SK-MEL-5 (cell line): ENCODE data around the gene PRM3. TPM values are rescaled to one million over a fixed set of nuclear protein-coding genes. Genes with fewer than 3 reads are reported as not detected.

Experiments
- DNase-seq: peaks from one replicate; pipeline ENCODE4 v3.0.0-alpha.2; 2016; ENCODE audit warnings: low read depth, low spot score
- in situ Hi-C: cut with HindIII; loops from 2 replicates; pipeline ENCODE4 v1.10.0; 2016; ENCODE audit warnings: low sequenced_read_pairs, high pct_unique_total_duplicates, low pct_unique_long_range_greater_than_20kb
- total RNA-seq: library from RNA; depleted of rRNA; stranded (reverse); fragments of >200 nt; shearing (Covaris generic); gene quantifications from 2 replicates; pipeline ENCODE4 v1.2.3, GENCODE V29; 2014

Gene PRM3
- total RNA-seq, 1 experiment from 2014 or later, result not detected

DNA sequence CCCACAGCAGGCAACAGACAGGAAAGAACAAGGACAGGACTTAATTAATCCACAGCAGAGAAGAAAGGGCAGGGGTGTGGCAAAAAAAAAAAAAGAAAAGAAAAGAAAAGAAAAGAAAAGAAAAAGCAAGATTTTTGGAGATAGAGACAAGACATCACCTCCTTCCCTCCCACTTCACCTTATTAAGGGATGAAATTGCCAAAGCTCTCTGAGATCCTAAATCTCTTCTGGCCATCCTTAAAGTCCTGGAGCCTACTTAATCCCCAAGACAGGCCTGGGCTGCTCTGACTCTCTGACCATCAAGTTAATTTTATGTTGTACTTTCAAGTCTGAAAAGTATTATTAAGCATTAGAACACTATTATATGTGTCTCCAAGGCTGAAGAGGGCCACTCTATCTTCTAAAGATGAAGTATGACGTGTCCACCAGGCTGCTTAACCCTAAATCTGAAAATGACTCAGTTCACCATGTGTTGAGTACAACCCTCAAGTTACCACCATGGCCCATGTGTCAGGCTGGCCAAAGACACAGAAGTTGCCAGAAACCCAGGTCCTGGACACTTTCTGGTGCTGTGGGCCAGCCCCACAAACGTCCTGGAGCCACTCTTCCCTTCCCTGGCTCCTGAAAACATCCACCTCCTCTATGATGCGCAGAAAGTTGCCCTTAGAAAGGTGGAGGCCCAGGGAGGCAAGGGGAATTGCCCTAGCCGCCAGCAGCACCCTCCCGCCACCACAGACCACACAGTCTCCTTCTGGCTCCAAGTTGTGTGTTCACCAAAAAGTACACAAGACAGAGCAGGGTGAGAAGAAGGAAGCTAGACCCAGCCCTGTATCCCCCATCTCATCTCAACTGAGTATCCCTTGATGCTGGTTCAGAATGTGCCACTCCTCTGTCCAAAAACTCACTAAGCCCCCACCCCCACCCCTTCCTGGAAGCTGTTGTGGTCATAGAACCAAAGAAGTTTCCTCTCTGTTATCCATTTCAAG lies 20.1 kb downstream of the PRM3 start:
- DNase-seq, result no peak
- in situ Hi-C loops, result no loop called here

DNA sequence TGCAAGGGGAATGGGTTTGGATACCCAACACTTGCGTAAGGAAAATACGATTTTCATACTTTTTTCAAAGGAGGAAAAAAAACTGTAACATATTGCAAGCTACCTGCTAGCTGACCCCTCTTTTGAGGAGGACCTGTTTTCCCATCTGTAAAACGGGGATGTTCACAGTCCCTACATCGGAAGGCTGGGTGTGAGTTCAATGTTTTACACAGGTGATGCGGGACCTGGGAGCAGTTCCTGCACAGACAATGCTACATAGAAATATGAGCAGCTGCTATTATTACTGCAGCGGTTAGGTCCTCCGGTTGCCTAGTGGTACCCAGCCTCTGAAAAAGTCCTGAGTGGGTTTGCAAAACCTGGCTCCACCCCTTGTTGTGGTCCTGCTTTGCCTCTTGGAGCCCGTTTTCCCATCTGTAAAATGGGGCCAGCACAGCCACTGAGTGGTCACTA lies 20.9 kb downstream of the PRM3 start:
- in situ Hi-C loops, result no loop called here
- DNase-seq, result no peak

DNA sequence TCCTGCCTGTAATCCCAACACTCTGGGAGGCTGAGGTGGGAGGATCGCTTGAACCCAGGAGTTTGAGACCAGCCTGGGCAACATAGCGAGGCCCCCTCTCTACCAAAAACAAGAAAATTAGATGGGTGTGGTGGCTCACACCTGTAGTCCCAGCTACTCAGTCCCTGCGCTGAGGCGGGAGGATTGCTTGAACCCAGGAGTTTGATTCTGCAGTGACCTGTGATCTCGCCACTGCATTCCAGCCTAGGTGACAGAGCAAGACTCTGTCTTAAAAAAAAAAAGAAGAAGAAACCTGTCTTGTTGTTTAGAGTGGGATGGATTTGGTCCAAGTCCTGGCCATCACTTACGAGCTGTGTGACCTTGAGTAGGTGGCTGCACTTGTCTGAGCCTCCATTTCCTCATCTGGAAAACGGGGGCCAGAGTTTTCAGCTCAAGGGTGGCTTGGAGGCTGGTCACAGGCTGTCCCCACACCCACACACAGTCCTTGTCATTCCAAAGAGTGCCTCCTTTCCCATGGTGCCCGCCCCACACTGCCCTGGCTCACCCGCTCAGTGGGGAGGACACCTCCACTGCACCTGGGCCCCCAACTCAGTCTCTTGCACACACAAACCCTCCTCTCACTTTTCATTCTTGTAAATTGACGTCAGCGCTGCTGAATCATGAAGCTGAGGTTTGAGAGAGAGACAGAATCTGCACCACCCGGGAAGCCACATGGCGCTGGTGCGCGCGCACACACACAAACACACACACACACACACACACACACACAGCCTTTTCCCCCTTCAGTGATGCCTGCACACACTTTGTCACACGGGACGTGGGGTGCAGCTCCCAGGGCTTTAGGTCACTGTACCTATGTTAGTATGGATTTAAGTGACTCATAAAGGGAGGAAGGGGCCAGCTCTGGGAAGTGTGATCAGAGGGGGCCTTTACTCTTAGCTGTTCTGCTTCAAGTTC lies 21.6 kb downstream of the PRM3 start:
- no peak for DNase-seq
- in situ Hi-C loops, result no loop called here

DNA sequence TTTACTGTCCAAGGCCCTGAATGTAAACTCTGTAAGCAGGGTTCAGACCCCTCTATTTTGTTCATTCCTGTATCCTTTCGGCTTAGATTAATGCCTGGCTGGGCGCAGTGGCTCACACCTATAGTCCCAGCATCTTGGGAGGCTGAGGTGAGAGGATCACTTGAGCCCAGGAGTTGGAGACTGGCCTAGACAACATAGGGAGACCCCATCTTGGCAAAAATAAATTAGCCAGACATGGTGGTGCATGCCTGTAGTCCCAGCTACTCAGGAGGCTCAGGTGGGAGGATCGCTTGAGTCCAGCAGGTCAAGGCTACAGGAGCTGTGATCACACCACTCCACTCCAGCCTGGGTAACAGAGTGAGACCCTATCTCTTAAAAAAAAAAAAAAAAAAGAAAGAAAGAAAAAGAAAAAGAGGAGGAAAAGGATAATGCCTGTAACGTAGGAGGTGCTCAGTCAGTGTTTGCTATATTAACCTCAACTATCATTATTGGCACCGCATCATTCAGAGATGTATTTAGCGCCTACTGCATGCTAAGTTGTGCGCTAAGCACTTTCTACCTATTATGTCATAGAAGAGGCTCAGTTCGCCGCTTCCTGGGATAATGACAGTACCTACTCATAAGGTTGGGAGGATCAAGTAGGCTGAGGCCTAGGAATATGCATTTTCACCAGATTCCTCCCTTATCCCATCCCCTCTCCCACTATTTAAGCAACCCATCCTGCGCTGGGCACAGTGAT lies 22.5 kb downstream of the PRM3 start:
- in situ Hi-C loops, result no loop called here
- no peak for DNase-seq

DNA sequence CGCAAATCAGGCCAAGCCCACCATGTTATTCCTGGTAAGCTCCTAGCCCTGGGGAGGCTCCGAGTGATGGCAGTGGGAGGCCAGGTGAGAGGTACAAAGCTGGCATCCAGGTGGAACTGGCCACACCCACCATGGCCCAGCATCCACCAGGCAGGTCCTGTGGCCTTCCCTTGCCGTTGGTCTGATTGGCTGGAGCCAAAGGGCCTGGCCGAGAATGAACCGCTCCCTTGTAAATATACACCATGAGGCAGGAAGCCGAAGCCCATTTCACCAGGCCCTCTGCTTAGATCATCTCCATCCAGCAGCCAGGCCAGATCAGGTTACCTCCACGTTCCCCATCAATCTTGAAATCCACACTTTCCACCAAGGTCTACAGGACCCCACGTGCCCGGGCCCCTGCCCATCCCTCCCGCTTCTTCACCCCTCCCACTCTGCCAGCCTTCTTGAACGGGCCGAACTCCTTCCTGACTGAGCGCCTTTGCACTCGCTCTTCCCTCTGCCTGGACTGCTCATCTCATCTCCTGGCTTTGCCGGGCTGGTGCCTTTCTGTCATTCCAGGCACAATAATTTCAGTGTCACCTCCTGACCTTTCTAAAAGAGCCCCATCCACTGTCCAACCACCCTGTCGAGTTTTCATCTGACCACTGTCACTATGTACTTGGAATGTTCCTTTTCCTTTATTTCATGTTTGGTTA lies 23.2 kb downstream of the PRM3 start:
- DNase-seq, result no peak

DNA sequence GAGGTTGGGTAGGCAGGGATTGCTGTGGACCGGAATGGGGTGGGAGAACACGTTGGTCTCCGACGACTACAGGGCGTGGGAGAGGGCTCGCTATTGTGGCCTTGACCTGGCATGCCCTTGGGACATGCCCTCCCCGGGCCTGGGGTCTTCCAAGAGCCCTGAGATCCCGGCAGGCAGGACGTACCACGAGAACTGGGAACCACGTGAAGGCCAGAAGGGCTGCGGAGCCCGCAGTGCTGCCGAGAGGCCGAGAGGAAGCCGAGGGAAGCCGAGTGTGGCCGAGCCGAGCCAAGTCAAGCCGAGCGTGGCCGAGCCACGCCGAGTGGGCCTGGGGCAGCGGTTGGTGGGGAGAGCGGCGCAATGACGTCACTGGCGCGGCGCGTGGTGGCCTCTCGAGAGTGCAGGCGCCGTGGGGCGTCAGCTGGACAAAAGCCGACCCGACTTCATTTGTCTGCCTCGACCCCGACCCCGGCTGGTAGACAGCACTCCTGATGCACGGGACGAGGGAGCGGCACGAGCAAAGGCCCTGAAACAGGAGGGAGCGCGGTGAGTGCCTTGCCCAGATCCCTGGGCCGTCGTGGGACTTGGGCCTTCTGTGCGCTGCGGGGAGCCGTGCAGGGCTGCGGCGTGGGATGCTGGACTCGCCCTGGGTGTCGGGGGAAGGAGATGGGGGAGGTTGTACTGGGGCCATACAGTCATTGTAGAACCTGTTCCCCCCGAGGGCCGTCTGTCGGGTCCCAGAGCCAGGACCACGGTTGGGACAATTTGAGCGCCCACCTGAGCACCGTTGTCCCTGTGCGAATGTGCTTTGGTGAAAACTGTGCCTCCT lies 24.0 kb downstream of the PRM3 start:
- in situ Hi-C loops, result no loop called here
- DNase-seq, result no peak

More for the DNA sequence above, 23.2 kb downstream of the PRM3 start:
- in situ Hi-C loops, result no loop called here

DNA sequence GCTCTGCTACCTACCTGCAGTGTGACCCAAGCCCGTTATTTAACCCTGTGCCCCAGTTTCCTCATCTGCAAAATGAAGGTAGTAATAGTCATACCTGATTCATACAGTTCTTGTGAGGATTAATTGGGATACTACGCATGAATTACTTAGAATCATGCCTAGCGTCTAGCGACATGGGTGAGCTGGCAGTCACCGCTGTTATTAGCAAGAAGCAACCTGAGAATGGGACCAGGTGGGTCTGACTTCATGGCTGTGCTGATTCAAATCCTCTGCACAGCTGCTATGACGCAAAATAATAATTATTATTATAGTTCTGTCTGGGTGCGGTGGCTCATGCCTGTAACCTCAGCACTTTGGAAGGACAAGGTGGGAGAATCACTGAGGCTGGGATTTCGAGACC lies 25.3 kb downstream of the PRM3 start:
- DNase-seq, result no peak

DNA sequence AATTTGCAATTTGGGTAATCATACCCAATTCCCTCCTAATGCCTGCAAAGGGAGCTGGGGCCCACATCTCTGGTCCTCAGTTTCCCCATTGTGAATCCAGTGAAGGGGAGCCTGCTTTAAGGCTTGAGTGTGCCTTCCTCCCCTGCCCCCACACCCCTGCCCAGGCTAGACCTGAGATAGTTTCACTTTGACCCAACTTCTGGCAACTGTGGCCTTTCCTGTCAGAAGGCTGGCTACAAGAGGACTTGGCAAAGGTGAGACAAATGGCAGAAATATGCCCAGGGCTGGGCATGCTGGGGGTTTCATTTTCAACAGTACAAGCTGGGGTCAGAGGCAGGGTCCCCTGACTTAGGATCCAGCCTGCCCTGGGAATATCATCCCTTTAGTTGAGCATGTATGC lies 27.4 kb downstream of the PRM3 start:
- DNase-seq, result no peak
- in situ Hi-C loops, result no loop called here

More for the DNA sequence above, 25.3 kb downstream of the PRM3 start:
- in situ Hi-C loops, result no loop called here

DNA sequence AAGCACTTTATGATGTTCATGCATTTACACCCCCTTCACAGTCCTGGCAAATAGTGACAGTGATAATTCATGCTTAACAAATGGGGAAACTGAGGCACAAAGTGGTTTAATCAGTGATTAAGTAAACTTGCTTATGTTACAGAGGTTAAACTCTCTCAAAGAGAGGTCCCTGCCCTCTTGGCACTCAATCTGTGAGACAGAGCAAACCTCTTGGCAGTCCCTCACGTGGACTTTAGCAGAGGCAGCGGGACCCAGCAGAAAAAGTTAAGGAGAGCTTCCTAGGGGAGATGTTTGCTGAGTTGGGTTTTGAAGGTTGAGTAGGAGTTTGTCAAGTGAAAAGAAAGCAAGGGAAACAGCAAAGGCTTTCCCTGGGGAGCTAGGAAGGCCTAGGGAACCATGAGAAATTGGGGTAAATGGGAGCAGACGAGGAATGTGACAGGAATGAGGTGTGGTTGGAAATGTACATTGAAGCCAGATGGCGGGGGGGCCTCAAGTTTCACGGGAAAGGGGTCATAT lies 28.1 kb downstream of the PRM3 start:
- in situ Hi-C loops, result no loop called here
- DNase-seq, result no peak

DNA sequence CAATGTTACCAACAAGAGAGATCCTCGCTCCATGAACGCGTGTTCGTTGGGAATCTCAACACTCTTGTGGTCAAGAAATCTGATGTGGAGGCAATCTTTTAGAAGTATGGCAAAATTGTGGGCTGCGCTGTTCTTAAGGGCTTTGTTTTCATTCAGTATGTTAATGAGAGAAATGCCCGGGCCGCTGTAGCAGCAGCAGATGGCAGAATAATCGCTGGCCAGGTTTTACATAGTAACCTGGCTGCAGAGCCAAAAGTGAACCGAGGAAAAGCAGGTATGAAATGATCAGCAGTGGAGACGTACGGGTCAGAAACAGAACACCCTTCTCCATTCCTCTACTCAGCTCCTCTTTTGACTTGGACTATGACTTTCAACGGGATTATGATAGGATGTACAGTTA lies 30.8 kb downstream of the PRM3 start:
- in situ Hi-C loops, result no loop called here
- DNase-seq, result no peak

DNA sequence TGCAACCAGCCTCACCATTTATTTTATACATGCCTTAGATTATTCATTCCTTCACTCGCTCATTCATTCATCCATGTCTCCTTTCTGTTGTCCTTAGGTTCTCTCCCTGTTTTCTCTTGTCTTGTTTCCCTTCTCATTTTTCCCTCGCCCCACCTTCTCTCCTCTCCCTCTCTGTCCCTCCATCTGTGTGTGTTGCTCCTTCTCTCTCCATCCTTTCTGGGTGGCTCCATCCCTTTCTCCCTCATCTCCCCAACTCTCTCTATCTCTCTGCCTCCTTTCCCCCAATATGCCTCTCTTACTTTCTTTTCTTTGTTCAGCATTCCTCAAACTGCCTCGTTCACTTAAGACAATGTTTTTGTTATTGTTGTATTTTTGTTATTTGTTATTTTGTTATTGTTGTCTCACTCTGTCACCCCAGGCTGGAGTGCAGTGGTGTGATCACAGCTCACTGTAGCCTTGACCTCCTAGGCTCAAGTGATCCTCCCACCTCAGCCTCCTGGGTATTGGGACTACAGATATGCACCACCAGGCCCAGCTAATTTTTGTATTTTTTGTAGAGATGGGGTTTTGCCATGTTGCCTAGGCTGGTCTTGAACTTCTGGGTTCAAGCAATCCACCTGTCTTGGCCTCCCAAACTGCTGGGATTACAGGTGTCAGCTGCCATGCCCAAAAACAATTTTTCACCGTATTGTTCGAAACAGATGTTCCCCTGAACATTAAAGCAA lies 31.8 kb downstream of the PRM3 start:
- no peak for DNase-seq
- in situ Hi-C loops, result no loop called here

DNA sequence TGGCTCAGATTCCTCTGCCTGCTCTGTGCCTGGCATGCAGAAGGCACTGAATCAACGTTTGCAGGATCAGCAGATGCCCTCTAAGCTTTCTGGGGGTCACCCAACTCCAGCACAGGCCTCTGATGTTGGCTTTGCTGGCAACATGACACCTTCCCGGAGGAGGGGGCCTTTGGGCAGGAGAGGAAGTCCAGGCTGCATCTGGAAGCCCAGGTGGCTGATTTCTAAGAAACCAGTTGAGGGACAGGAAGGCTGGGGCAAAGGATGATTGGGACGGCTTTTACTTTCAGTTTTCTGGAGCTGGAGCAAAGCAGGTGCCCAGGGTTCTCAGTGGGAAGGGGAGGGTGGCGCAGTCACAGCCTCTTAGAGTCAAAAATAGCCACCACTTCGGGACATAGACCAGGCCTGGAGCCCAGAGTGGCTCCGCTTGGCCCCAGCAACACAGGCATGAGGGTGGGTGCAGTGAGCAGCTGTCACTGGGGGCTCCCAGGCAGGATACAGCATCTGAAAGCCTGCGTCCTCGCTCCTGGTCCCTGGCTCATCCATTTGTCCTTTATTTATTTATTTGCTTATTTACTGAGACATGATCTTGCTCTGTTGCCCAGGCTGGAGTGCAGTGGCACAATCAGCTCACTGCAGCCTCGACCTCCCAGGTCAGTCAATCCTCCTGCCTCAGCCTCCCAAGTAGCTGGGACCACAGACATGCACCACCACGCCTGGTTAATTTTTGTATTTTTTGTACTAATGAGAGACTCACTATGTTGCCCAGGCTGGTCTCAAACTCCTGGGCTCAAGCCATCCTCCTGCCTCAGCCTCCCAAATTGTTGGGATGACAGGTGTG lies 32.6 kb downstream of the PRM3 start:
- in situ Hi-C loops, result no loop called here
- no peak for DNase-seq

DNA sequence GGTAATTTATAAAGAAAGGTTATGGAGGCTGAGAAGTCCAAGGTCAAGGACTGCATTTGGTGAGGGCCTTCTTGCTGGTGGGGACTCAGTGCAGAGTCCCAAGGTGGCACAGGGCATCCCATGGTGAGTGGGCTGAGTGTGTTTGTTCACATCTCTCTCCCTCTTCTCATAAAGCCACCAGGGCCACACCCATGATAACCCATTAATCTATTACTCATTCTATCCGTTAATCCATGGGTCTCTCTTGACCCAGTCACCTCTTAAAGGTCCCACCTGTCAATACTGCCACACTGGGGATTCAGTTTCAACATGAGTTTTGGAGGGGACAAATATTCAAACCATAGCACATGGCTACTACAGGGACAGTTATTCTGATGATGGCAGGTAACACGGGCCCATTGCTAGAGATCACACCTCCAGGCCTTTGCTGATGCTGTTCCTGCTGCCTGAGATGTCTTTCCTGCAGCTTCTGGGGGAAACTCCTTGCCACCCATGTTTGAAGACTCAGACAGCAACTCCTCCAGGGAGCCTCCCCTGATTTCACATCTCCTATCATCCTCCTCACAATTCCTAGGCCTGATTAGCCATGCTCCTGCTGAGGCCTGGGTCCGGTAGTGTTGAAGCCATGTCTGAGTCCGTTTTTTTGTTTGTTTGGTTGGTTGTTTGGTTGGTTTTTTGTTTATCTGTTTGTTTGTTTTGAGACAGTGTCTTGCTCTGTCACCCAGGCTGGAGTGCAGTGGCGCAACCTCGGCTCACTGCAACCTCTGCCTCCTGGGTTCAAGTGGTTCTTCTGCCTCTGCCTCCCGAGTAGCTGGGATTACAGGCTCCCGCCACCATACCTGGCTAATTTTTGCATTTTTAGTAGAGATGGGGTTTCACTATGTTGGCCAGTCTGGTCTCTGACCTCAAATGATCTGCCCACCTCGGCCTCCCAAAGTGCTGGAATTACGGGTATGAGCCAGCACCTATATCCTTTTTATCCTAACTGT lies 33.5 kb downstream of the PRM3 start:
- in situ Hi-C loops, result no loop called here
- no peak for DNase-seq
